Neural crest cell (in vitro differentiated cells): ENCODE results near the gene CRY1. TPM values are rescaled to one million over a fixed set of nuclear protein-coding genes. Genes with fewer than 3 reads are reported as not detected.
A peak's percentile ranks its signal among the peaks of the same experiment; 100 is the strongest.

Experiments used
- DNase-seq: peaks from one replicate; pipeline ENCODE4 v3.0.0; 2021; ENCODE audit warnings: low read depth, mixed read lengths, low spot score
- H3K27ac Mint-ChIP-seq: one replicate; pipeline ENCODE4 v1.8.0; 2021; ENCODE audit warnings: mild to moderate bottlenecking, mixed read lengths; ENCODE audit not compliant: unreplicated experiment
- H3K27me3 Mint-ChIP-seq: 2 replicates; pipeline ENCODE4 v1.8.0; 2021; ENCODE audit warnings: low read depth, mild to moderate bottlenecking, mixed read lengths
- H3K36me3 Mint-ChIP-seq: 2 replicates; pipeline ENCODE4 v1.8.0; 2021; ENCODE audit warnings: low read depth, mild to moderate bottlenecking, mixed read lengths
- H3K4me1 Mint-ChIP-seq: 2 replicates; pipeline ENCODE4 v1.8.0; 2021; ENCODE audit warnings: mixed read lengths
- H3K4me3 Mint-ChIP-seq: one replicate; pipeline ENCODE4 v1.8.0; 2021; ENCODE audit warnings: mild to moderate bottlenecking, mixed read lengths
- H3K9me3 Mint-ChIP-seq: 2 replicates; pipeline ENCODE4 v1.8.0; 2021; ENCODE audit warnings: mixed read lengths
- CTCF ChIP-seq: fragments of 200-600 bp; sonication (generic); conservative IDR thresholded peaks from 2 replicates; pipeline ENCODE4 v1.5.0; 2021; ENCODE audit warnings: antibody characterized with exemption, mild to moderate bottlenecking
- total RNA-seq: library from RNA; stranded (reverse); gene quantifications from 2 replicates; pipeline ENCODE4 v1.2.1, GENCODE V29; 2021

Gene CRY1
- total RNA-seq, 1 donor from 2014 or later, result 24.8 TPM

DNA sequence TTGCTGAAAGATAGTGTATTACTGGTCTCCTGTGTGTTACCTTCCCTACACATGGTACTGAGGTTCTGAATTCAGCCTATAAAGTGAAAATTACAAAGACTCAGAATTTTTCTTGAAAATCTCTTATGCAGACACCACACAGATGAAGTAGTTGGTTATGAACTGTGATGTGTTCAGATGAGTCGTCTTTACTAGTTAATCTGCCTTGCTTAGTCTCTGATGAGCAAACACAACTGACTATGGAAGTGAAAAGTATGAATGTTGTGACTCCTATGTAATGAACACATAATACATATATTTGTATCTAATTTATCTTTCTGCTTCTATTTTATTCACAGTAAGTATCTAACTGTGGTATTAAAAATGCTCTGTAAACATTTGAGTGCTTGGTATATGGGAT, 111.1 kb downstream of the CRY1 start:
- Mint-ChIP-seq H3K4me1 (peaks cover 32% of the 10 kb centered on the region), H3K4me3 (no peak overlapping the region), H3K27ac (no peak overlapping the region), H3K27me3 (no peaks in the 10 kb centered on the region), H3K36me3 (peaks cover 23% of the 10 kb centered on the region), H3K9me3 (peaks cover 5% of the 10 kb centered on the region)
- TF ChIP-seq CTCF, result no peak
- no peak for DNase-seq

DNA sequence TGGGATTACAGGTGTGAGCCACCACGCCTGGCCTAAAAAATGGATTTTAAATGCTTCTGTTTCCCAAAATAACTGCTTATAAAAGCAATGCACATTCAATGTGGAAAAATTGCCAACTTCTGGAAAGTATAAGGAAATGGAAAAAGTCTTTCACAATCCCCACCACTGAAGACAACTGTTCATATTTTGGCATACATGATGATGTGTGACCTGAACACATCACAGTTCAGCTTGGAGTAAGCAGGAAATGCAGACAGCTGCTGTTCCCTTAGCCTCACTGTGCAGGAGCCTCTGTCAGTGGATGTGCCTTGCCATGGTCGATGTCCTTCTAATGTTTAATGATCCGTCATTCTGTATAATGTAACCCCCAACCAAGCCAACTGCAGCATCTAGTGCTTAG, 111.6 kb downstream of the CRY1 start:
- peaks cover 27% of the 10 kb centered on the region for H3K4me1 Mint-ChIP-seq
- peaks cover 23% of the 10 kb centered on the region for H3K36me3 Mint-ChIP-seq
- no peak overlapping the region for H3K4me3 Mint-ChIP-seq
- H3K9me3 Mint-ChIP-seq, result peaks cover 5% of the 10 kb centered on the region
- TF ChIP-seq CTCF, result no peak
- H3K27me3 Mint-ChIP-seq, result no peaks in the 10 kb centered on the region
- H3K27ac Mint-ChIP-seq, result no peak overlapping the region
- no peak for DNase-seq

GRCh38 chr12:106980944-106981343, 112.4 kb downstream of the CRY1 start:
- no peak for TF ChIP-seq CTCF
- Mint-ChIP-seq H3K4me1 (peaks cover 19% of the 10 kb centered on the region), H3K9me3 (peaks cover 5% of the 10 kb centered on the region), H3K4me3 (no peak overlapping the region), H3K27ac (no peak overlapping the region), H3K36me3 (peaks cover 23% of the 10 kb centered on the region), H3K27me3 (no peaks in the 10 kb centered on the region)
- DNase-seq, result no peak

DNA sequence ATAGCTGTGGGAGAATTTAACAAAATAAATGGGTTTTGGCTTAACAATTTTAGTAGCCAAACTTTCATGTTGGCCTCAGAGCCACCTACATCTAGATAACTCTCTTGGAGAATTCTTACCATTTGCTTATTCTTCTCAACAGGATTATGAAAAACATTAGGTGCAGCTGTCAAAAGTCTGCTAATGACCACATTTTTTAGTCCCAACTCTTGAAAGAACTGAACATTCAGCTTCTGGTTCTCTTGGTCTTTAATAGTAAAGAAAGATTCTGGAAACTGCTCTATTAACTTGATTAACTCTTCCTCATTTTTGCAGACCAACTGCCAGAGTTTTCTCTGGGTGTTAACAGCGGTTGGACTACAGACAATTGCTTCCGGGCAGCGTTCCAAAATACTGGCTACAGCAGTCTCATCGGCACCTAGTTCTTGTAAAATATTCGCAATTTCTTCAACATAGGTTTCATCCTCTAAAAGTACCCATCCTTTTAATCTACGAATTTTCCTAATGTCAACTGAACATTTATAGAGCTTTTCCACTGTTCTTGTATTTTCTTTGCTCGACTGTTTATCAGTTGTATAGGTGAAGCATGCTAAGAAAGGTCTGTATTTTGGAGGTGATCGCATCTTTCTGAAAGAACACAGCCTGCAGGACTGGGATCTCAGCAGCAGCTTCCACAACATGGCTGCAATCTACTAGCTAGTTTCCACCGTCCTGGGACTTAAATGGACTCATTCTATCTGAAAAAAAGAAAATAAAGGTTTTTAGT, 115.1 kb downstream of the CRY1 start:
- TF ChIP-seq CTCF, result no peak
- Mint-ChIP-seq H3K27ac (peak overlapping the region; percentile 82), H3K27me3 (no peaks in the 10 kb centered on the region), H3K9me3 (no peaks in the 10 kb centered on the region), H3K4me1 (no peaks in the 10 kb centered on the region), H3K36me3 (peaks cover 9% of the 10 kb centered on the region), H3K4me3 (no peak overlapping the region)
- DNase-seq, result no peak

DNA sequence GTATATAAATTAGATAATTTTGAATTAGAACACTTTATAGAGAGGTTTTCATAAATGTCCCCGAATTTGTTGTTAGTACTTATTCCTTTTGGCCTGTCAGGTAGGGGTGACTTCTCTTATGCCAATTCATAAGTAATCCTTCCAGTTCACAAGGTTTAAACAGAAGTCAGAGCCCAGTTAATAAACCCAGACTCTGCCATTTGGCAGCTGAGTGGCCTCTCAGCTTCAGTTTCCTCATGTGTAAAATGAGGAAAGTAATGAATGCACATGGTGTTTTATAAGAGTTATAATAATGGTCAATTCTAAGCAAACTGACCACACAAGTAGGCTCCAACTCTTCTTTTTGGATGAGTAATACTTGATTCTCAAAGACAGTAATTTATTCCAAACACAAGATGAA, 116.7 kb downstream of the CRY1 start:
- no peaks in the 10 kb centered on the region for H3K27me3 Mint-ChIP-seq
- H3K36me3 Mint-ChIP-seq, result peaks cover 6% of the 10 kb centered on the region
- no peak for DNase-seq
- H3K4me3 Mint-ChIP-seq, result no peak overlapping the region
- no peaks in the 10 kb centered on the region for H3K4me1 Mint-ChIP-seq
- H3K27ac Mint-ChIP-seq, result no peak overlapping the region
- no peaks in the 10 kb centered on the region for H3K9me3 Mint-ChIP-seq
- no peak for TF ChIP-seq CTCF
